Chondrocyte (in vitro differentiated cells): ENCODE measurements around the gene RBMS1. TPM values are rescaled to one million over a fixed set of nuclear protein-coding genes. Genes with fewer than 3 reads are reported as not detected.
A peak's percentile ranks its signal among the peaks of the same experiment; 100 is the strongest.

Experiments used
- DNase-seq: peaks from one replicate; pipeline ENCODE4 v3.0.0; 2021; ENCODE audit warnings: mixed read lengths, low spot score
- H3K27ac Mint-ChIP-seq: one replicate; pipeline ENCODE4 v1.8.0; 2021; ENCODE audit warnings: mild to moderate bottlenecking, moderate library complexity, mixed read lengths; ENCODE audit not compliant: unreplicated experiment
- H3K27me3 Mint-ChIP-seq: 2 replicates; pipeline ENCODE4 v1.8.0; 2021; ENCODE audit warnings: low read depth, mixed read lengths
- H3K36me3 Mint-ChIP-seq: 2 replicates; pipeline ENCODE4 v1.8.0; 2021; ENCODE audit warnings: low read depth, mixed read lengths
- H3K4me1 Mint-ChIP-seq: 2 replicates; pipeline ENCODE4 v1.8.0; 2021; ENCODE audit warnings: low read depth, mild to moderate bottlenecking, mixed read lengths
- H3K4me3 Mint-ChIP-seq: one replicate; pipeline ENCODE4 v1.8.0; 2021; ENCODE audit warnings: mild to moderate bottlenecking, moderate library complexity, mixed read lengths; ENCODE audit not compliant: unreplicated experiment
- H3K9me3 Mint-ChIP-seq: 2 replicates; pipeline ENCODE4 v1.8.0; 2021; ENCODE audit warnings: low read depth, mixed read lengths
- CTCF ChIP-seq: fragments of 200-600 bp; sonication (generic); IDR thresholded peaks from 2 replicates; pipeline ENCODE4 v1.5.0; 2021; ENCODE audit warnings: antibody characterized with exemption, mild to moderate bottlenecking, moderate library complexity
- total RNA-seq: library from RNA; stranded (reverse); gene quantifications from 3 replicates; pipeline ENCODE4 v1.2.1, GENCODE V29; 2021

RBMS1 gene
- total RNA-seq, 1 donor from 2014 or later = 133 TPM

DNA sequence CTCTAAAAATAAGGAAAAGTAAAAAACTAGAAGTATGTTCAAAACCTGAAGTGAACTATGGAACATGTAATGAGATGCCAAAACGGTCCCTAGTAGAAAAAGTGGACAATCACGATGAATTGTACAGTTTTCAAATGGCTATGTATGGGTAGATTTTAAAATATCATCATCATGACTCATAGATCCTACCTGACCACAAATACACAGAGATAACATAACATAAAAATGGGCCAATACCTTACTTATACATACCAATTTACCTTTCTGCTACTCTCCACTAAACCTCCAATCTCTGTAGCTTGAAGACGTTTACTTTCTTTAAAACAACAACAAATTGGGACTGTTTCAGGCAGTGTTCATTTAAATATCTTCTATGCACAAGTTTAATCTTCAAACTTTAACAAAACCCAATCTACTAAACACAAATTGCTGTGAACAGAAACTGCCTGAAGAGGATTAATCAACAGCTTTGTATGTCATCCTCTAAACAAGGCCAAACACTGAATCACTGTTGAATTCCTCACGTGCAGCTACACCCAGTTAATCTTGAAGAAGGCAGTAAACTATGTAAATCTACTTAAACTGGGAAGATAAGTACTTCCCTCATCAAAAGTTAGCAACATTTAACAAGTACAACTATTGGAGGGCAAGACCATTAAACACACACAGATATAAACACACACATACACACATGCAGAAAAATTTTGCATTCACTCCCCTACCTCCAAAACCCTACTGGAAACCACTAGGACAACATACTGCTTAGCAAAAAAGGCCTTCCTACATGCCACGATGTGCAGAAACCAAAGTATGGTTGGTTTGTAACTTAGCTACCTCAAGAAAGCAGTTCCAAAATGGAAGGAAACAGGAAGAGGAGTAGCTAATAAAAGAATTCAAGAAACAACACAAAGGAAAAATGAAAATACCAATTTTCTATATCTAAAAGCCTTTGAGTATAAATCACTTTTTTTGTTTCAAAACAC is 90.3 kb downstream of the RBMS1 start:
- no peak for DNase-seq
- Mint-ChIP-seq H3K4me1 (peaks cover 58% of the 10 kb centered on the region), H3K4me3 (peak overlapping the region; percentile 21), H3K27me3 (no peaks in the 10 kb centered on the region), H3K36me3 (no peaks in the 10 kb centered on the region), H3K27ac (peak overlapping the region; percentile 72), H3K9me3 (no peaks in the 10 kb centered on the region)
- no peak for TF ChIP-seq CTCF

GRCh38 chr2:160402501-160402900 is 91.1 kb downstream of the RBMS1 start:
- peaks cover 55% of the 10 kb centered on the region for H3K4me1 Mint-ChIP-seq
- peak overlapping the region; percentile 72 for H3K27ac Mint-ChIP-seq
- H3K9me3 Mint-ChIP-seq = no peaks in the 10 kb centered on the region
- no peaks in the 10 kb centered on the region for H3K36me3 Mint-ChIP-seq
- no peak for TF ChIP-seq CTCF
- no peaks in the 10 kb centered on the region for H3K27me3 Mint-ChIP-seq
- no peak overlapping the region for H3K4me3 Mint-ChIP-seq
- no peak for DNase-seq

GRCh38 chr2:160401895-160402294 is 91.7 kb downstream of the RBMS1 start:
- no peaks in the 10 kb centered on the region for H3K36me3 Mint-ChIP-seq
- H3K27ac Mint-ChIP-seq = peak overlapping the region; percentile 72
- no peak overlapping the region for H3K4me3 Mint-ChIP-seq
- no peak for TF ChIP-seq CTCF
- peaks cover 55% of the 10 kb centered on the region for H3K4me1 Mint-ChIP-seq
- DNase-seq = no peak
- no peaks in the 10 kb centered on the region for H3K9me3 Mint-ChIP-seq
- no peaks in the 10 kb centered on the region for H3K27me3 Mint-ChIP-seq

- H3K9me3 Mint-ChIP-seq = no peaks in the 10 kb centered on the region
Measured at GRCh38 chr2:160399880-160400279, 93.7 kb downstream of the RBMS1 start.

GRCh38 chr2:160397530-160397865 is 96.1 kb downstream of the RBMS1 start:
- Mint-ChIP-seq H3K36me3 (peaks cover 2% of the 10 kb centered on the region), H3K4me3 (no peak overlapping the region), H3K9me3 (no peaks in the 10 kb centered on the region), H3K4me1 (peaks cover 50% of the 10 kb centered on the region), H3K27me3 (no peaks in the 10 kb centered on the region), H3K27ac (no peak overlapping the region)
- no peak for TF ChIP-seq CTCF
- no peak for DNase-seq

More at GRCh38 chr2:160399880-160400279, 93.7 kb downstream of the RBMS1 start:
- H3K27me3 Mint-ChIP-seq = no peaks in the 10 kb centered on the region
- no peak for DNase-seq
- no peak for TF ChIP-seq CTCF
- peaks cover 54% of the 10 kb centered on the region for H3K4me1 Mint-ChIP-seq
- no peak overlapping the region for H3K4me3 Mint-ChIP-seq
- no peak overlapping the region for H3K27ac Mint-ChIP-seq
- H3K36me3 Mint-ChIP-seq = peaks cover 2% of the 10 kb centered on the region
